HG03095 (cell line): ENCODE results near the gene ELMO1.

Experiments used
- ATAC-seq: cut with Tn5 transposase; IDR thresholded peaks from one replicate; pipeline ENCODE4 v1.9.1; 2021; ENCODE audit warnings: moderate library complexity; ENCODE audit not compliant: unreplicated experiment

ELMO1 gene

DNA sequence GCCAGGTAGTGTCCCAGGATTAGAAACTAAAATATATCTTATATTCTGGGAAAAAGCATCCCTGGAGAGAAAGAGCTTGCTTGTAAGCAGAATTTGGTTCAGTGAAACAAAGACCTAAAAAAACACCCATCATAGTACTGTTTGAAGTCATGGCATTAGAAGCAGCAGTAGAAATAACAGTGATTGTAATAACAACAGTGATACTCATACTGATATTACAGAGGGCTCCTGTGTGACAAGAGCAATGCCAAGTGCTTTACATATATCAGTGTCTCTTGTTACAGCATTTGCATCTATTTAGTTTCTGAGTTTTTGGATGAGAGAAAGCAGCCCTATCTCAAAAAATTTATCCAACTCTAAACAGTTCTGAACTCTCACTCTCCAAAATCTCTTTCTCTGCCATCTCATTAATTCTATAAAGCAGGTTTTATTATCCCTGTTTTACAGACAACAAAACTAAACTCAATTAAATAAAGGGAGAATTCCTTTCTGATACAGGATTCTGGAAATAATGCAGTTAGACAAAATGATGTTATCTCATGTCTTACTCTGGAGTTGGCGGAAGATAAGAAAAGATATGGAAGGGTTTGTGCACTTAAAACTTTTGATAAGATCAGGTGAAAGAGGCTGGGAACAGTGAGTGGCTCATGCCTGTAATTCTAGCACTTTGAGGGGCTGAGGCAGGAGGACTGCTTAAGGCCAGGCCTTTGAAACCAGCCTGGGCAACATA lies 577.9 kb downstream of the ELMO1 start:
- ATAC-seq = no peak

DNA sequence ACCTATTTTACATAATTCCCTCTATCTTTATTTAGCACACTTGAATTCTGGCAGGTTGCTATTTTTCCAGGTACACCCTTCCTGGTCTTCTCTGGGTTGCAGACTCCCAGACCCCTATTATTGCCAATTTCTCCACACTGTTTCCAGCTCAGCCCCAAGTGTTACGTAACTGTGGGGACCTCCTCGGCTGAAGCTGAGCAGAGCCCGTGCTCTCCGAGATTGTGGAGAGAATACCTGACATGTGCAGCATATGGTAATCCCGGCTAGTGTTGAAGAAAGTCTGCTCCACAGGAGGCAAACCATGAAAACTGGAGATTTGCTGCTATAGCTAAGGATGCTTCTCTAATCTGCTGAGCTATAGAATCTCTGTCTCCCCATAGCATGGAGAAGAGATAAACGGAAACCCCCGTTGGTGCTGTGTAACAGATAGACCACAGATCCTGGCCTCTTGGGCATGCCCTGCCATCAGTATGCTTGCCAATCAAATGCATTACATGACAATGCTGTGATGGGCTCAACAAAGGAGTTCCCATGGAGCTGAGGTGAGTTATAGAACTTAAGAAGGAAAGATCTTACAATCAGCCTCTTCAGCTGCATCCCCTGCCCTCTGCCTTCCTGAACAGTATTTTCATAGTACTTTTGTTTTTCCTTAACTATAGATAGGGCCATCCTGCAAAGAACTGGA lies 579.8 kb downstream of the ELMO1 start:
- no peak for ATAC-seq

DNA sequence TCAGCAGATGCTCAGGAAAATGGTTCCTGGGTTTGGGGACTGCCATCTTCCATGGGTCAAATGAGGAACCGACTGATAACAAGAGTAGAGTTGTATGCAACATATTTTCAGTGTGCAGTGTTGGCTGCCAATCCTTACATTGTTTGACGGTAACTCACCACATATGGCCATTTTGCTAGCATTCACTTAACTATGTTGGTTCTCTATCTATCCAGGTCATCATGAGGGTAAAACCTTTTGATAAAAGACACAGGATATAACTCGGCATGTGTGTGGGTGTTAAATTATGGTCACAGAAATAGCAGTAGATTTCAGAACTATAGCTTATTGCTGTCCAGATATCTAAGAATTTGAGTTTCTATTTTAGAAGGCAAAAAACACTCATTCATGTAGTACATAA lies 583.6 kb downstream of the ELMO1 start:
- ATAC-seq = no peak

DNA sequence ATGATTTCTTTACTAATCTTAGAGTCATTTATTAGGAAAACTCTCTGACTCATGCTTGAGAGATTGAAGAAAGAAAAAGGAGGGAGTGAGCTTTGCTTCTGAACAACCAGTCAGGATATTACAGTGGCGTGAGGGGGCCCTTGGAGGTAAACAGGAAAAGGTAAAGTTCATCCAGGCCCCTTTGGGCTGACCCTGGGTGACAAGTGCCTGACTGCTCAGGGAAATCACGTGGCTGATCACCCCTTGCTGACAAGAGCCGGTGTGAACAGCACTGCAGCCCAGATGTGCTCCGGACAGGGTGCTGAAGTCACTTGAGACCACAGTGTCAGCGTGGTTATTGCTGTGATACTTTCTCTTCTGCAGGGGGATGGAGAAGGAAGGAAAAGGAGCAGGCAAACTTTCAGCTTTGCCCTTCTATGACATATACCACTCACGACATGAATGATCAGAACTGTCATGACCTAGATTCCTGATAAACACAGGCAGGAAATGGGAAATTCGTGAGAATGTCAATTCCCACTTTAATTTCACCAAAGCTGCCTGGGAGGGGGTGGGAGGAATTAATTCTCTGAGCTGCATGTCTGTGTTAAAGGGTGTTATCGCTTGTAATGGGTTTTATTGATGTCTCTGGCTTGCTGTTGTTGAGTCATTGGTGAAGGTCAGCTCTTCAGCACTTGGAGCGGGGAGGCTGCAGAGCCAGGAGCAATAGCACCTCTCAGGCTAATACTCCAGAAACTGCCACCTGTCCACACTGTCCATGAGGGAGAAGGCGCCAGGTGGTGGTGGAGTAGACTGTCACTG lies 584.6 kb downstream of the ELMO1 start:
- no peak for ATAC-seq

DNA sequence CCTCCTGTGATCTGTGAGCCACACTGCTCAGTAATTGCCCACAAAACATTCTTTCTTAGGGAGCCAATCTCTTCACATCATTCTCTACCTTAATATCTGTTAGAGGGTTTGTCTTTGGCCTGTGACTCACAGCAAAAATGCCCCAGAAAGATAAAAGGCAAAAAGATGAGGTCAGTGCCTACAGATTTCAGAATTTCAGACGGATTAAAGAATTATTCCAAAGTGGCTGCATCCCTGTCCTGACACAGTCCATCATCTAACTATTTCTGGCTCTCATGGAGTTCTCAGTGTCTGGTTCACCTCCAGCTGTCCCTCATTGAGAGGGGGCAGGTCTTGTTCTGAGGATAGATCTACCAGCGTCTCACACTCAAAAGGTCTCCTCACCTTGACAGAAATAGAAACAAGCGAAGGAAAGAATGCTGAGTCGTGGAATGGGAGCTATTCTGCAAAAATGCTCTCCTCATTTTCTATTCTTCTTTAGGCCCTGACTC lies 585.8 kb downstream of the ELMO1 start:
- ATAC-seq = no peak

DNA sequence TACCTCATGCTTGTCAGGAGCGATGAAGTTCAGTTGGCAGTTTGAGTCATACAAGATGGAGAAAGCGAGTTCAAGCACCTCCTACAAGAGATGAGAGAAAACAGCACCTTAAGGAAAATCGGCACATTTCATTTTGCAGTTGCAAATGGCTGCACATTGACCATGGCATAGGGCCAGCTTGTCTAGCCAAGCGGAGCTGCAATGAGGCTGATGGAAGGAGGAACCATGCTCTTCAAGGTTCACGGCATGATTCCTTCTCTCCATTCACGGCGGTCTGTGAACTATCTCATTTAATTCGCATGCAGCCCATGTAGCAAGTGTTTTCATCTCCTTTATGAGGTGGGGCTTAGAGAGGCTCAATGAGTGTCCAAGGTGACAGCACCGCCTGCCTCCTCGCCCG lies 587.0 kb downstream of the ELMO1 start:
- no peak for ATAC-seq

DNA sequence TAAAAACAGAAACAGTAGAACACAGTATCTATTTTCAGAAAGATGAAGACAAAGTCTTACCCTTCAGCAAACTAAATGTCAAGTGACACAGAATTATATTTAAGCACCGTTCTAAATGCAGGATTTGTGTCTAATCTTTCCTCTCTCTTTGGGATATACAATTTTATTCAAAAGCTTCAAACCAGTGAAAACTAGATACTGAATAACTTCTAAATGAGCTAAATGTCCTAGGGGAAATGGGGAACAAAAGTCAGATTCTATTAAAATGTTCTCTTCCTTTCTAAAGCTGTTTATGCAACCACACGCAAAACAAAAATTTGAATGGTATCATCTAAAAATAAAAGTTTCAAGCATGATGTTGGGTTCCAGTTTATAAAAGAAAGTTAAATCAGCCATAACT lies 588.0 kb downstream of the ELMO1 start:
- ATAC-seq = no peak

DNA sequence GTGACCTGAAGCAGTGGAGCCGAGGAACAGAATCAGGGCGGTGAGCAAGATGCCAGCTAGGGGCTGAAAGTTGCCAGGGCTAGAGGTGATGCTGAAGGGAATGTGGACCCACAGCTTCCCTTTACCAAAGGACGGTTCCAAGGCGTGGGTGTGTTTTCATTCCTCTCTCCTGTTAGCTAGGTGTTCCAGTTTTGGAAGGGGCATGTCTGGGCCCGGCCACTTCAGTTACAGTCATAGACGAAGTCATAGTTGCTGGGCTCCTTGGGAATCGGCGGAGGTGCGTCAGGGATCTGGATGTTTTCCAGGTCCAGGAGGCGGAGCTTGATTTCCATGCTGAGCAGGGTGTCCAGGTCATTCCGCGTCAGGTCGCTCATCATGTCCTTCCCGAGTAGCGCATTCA lies 593.3 kb downstream of the ELMO1 start:
- ATAC-seq = no peak

DNA sequence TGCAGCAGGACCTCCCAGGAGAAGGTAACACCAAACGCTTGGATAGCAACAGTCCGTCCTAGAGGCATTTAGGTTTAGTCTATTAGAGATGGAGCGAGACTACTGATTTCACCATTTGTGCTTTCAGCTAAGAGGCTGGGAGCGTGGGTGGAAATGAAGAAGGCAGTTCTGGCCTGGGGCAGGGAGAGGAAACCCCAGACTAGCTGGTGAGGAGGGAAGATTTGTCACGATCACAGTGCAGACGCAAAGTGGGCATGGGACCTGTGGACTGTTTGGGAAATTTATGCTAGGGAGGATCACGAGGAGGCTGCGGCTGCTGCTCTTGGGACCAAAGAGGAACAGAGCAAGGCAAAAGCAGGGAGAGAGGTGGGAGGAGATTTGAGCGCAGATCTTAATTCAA lies 594.0 kb downstream of the ELMO1 start:
- no peak for ATAC-seq

DNA sequence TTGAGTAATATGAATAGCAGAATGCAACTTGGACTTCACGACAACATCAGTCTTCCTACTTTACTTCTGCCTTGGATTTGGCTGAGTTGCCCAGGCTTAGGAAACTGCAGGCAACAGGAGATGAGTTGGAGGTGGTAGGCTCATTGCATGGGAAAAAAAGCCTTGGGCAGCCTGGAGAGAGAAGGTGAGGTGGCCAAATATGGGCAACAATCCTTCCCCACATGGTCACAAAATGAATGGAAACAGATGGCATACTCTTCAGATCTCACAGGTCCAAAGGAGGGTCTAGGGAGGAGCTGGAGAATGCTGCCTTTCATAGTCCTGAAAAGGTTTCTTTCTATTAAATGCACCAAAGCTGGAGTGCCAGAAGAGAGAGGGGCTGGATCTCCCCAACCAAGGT lies 595.7 kb downstream of the ELMO1 start:
- no peak for ATAC-seq

DNA sequence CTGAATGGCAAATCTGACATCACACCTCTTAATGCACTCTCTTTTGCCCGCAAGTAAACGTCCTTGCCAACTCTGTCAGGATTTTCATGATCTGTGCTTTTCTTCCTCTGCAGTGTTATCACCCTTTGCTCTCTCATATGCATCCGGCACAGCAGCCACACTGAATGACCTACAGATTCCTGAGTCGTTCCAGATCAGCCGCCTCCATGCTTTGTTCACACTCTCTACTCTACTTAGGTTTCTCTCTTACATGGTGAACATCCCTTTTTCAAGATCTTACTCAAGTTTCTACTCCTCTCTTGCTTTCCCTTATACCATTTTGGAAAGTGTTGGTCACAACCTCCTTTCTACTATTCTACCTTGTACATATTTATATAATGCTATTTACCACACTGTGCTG lies 596.6 kb downstream of the ELMO1 start:
- no peak for ATAC-seq

DNA sequence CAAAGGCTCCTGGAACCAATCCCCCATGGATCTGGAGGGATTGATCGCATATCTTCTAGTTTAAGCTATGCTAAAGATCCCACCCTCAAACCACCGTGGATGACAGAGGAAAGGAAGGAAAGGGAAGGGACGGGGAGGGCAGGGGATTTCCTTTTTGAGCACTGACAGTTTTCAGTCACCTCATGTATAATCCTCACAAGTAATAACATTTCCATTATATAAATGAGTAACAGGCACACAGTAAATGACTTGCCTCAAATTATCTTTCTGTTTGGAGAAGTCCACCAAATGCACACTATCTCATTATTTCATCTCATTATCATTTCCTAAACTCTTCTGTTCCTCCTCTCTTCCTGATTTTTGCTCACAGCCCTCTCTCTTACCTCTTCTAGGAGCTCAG lies 597.3 kb downstream of the ELMO1 start:
- no peak for ATAC-seq

DNA sequence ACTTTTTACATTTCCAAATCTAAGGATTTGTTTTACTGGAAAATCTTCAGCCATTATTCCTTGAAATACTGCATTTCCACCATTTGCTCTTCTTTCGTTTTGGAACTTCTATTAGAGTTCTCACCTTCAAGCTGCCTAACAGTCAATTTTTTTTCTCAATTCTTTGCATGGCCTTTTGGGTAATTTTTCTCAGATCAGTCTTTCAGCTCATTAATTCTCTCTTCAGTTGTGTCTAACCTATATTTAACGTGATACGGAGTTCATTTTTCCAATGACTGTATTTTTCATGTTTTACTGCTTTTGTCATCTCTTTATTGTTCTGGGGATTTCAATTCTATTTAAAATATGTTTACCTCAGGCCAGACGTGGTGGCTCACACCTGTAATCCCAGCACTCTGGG lies 600.7 kb downstream of the ELMO1 start:
- ATAC-seq = no peak

DNA sequence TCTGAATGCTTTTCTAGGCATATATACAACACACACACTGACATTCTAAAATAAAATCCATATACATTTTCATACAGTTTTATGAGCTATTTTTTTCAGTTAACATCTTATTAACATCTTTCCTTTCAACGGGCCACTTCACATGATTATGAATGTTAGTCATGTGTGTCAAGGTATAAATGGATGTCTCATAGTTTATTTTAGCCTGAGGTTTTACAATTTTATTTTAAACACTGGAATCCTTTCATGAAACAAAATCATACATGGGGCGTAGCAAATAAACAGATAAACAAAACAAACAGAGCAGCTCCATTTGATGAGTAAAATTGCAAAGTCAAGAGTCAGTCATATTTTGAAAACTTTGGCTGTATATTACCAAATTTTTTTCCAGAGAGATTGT lies 604.3 kb downstream of the ELMO1 start:
- no peak for ATAC-seq

DNA sequence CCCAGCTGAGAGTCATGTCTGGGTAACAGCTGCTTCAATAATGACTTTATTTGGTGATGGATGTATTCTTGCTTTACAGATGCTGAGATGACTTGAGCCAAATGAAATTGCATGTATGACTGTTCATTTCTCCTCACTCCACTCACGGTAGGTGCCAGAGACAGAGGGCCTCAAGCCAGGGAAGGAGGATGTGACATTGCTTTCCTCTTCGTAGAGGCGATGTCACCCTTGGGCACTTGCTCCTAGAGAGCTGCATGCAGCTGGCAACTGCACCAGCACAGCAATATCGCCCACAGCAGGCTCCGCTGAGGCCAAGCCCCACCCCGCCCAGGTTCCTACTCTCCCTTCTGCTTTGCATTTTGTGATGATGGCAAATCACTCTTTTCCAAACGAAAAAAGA lies 607.8 kb downstream of the ELMO1 start:
- ATAC-seq = no peak

DNA sequence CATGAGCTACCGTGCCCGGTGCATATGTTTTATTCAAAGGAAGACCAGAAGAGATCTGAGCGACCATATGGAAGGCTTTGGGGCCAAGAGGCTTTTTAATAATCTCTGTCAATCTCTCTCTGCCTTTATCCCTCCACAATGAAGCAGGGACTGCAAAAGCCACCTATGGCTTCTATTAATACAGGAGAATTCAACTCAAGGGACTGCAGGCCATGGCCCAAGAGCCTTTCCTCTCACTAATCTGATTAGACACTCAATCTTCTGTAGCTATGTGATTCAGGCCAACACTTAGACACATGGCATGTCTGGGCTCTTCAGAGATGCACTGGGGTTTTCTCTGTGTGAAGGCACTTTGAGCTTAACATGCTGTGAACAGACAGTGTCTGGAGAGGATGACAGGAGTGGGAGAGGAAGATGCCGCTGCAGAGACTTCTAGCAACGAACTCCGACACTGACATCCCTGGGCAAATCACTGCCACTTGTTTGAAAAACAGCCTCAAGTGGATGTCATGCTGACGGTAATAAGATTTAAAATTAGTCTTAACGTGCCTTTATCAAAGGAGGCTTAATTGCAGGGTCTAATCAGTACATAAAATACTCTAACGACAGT lies 609.9 kb downstream of the ELMO1 start:
- no peak for ATAC-seq

DNA sequence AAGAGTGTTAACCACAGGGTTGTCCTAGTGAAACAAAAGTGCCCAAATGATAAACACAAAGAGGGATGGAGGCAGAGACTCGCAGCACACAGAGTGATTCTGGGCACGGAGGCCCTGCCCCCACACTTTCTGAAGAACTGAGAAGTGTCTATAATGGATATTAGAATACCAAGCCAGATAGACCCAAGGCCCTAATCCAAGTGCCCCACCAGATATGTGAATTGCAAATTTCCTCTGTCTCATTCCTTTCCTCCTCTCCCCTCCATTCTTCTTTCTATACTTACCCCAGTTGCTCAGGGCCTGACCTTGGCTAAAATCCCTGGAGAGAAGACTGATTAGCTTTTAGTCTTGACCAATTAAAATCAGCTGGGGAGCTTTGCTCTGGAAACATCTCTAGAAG lies 617.6 kb downstream of the ELMO1 start:
- ATAC-seq = no peak

DNA sequence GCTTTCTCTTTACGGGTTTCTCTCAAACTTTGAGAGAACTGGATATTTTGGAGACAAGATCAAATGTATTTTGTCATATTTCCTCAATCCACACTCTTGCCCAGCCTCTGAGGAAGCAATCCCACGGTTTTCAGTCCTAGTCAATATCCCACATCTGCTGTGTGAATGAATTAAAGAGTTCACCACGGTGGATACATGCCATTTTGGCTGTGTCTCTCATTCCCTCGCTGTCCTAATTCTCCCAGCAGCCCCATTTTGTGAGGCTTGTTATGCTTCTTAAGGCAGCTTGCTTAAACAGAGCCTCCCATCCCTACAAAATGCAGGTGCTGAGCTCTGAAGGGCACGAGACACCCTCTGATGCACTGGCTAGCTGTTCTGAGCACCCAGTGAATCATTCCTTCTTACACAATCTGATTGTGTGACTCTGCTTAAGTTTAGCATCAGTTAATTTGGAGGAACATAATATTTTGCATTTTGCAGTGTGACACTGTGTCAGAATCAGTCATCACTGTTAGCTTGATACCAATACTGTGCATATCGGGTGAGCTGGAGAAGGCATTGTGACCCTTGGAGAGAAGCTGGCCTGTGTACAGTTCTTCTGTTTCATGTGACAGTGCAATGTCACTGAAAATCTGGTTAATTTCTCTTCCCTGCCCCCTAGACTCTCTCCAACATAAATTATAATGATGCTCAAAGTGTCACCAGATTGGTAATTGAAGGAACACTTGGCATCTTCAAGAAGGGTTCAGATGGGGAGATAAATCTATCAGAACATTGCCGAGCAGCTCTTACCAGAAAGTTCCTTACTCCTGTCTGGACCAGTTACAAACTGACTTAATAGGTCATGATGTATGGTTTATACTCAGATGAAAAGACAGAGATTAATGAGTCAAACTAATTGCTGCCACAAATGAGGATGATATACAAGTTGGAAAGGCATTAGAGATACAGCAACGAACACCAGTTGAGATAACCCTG lies 620.6 kb downstream of the ELMO1 start:
- no peak for ATAC-seq

DNA sequence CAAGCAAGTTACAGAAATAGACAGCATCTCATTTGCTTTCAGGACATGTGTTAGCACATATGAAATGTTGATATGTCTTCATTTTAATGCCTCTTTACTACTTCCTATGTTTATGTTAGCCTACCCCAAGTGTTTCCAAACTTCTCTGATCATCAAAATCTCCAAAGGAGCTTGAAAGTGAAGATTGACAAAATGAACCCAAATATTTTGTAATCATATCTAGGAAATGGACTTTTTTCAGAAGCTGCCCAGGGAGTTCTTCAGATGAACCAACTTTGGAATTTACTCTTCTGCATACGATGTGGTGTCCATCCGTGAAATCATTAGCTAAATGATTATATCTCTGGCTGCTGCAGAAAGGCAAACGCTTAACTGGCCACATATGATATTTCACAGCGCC lies 623.2 kb downstream of the ELMO1 start:
- no peak for ATAC-seq

DNA sequence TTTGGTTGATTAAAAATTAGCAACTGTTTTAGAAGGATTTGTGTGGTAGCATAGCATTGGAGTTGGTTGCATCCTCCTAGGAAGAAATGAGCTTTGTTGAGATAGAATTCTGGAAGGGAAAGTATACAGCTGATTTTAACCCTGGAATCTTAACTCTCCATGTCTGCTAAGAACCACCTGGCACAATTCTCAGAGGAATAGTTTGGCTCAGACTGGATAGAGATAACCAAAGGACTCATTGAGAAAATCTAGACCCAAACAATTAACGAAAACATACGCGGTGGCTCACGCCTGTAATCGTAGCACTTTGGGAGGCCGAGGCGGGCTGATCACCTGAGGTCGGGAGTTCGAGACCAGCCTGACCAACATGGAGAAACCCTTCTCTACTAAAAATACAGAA lies 625.3 kb downstream of the ELMO1 start:
- no peak for ATAC-seq
